ENCODE data around the gene FAM24B. TPM values are rescaled to one million over a fixed set of nuclear protein-coding genes. Genes with fewer than 3 reads are reported as not detected.

The FAM24B gene
- total RNA-seq, 1 experiment from 2014 or later, result 10.8 TPM

DNA sequence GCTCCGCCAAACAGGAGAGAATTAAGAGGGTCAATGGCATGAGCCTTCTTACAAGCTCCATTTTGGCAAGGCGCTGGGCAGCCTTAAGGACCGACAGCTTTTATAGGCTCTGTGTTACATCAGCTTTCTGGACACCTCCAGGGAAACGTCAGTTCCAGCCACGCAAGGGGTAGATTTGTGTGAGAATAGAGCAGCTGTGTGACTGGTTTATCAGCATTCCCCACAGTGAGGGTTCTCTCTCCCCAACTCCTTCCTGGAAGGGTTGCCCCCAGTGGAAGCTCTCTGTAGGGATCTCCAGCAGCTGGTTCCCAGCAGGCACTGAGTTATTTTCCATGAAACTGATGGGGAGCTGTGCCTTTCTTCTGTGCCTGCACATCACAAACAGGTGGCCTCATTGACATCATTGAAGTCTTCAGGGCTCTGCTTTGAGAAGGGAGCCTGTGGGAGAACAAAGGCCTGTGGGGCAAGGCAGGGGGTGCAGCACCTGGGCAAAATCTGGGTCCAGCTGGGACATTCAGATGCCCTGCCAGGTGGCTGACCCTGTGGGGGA is 33.5 kb downstream of the FAM24B start, which contains the start of gene CUZD1:
TSS of gene CUZD1 (minus strand) at position 75 of the 550 bp plus-strand sequence. CDS start at position 61, 14 bp downstream.
- no TSS peak for BruUV-seq (replicated peaks)

DNA sequence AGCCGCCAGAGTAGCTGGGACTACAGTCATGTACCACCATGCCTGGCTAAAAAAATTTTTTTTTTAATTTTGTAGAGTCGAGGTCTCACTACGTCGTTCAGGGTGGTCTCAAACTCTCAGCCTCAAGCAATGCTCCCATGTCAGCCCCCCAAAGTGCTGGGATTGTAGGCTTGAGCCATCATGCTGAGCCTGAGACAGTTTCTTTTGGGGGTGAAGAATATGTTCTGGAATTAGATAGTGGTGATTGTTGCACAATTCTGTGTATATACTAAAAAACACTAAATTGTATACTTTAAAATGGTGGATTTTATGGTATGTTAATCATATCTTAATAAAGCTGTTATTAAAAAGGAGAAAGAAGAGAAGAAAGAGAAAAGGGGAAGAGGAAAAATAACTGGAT is 35.2 kb downstream of the FAM24B start:
- H3K79me2 ChIP-seq (ENCODE audit: low read depth), result no peaks in the 10 kb centered on the region
- no peaks in the 10 kb centered on the region for H3K9me2 ChIP-seq (ENCODE audit: insufficient read depth)
- no peak for TF ChIP-seq EZH2 (IDR thresholded peaks at IDR 0.05; ENCODE audit: low read depth)
- TF ChIP-seq, protein P1, sequence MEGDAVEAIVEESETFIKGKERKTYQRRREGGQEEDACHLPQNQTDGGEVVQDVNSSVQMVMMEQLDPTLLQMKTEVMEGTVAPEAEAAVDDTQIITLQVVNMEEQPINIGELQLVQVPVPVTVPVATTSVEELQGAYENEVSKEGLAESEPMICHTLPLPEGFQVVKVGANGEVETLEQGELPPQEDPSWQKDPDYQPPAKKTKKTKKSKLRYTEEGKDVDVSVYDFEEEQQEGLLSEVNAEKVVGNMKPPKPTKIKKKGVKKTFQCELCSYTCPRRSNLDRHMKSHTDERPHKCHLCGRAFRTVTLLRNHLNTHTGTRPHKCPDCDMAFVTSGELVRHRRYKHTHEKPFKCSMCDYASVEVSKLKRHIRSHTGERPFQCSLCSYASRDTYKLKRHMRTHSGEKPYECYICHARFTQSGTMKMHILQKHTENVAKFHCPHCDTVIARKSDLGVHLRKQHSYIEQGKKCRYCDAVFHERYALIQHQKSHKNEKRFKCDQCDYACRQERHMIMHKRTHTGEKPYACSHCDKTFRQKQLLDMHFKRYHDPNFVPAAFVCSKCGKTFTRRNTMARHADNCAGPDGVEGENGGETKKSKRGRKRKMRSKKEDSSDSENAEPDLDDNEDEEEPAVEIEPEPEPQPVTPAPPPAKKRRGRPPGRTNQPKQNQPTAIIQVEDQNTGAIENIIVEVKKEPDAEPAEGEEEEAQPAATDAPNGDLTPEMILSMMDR (conservative IDR thresholded peaks at IDR 0.05), result no peak
- no peaks in the 10 kb centered on the region for H3K9me3 ChIP-seq (ENCODE audit: insufficient read depth, low read depth)
- intact Hi-C loops (cut with micrococcal nuclease; ENCODE audit: unreplicated experiment), result no loop called here
- ChIA-PET POLR2A (ENCODE audit: unreplicated experiment) (no interaction called here), CTCF (no interaction called here)
- no peaks in the 10 kb centered on the region for H3K36me3 ChIP-seq (ENCODE audit: low read depth)
- no peaks in the 10 kb centered on the region for H3K4me1 ChIP-seq (replicated peaks; ENCODE audit: insufficient read depth)
- H2AFZ ChIP-seq, result no peak overlapping the region
- no peaks in the 10 kb centered on the region for H4K20me1 ChIP-seq (ENCODE audit: insufficient read depth)
- BruUV-seq (replicated peaks), result no TSS peak
- H3K27ac ChIP-seq, result no peak overlapping the region
- no peak for DNase-seq
- H3K4me2 ChIP-seq, result no peak overlapping the region
- H3F3A ChIP-seq (ENCODE audit: insufficient read depth, low read depth), result no peaks in the 10 kb centered on the region
- no peak overlapping the region for H3K4me3 ChIP-seq
- H3K27me3 ChIP-seq (ENCODE audit: insufficient read depth, low read depth), result no peaks in the 10 kb centered on the region

More for the DNA sequence above, 33.5 kb downstream of the FAM24B start, which contains the start of gene CUZD1:
- H2AFZ ChIP-seq, result no peak within 1 kb of the TSS
- H3F3A ChIP-seq (ENCODE audit: insufficient read depth, low read depth), result no peaks in the 10 kb centered on the region
- no peak within 1 kb of the TSS for H3K4me3 ChIP-seq
- H3K9me2 ChIP-seq (ENCODE audit: insufficient read depth), result no peaks in the 10 kb centered on the region
- no peak within 1 kb of the TSS for H3K27ac ChIP-seq
- no peaks in the 10 kb centered on the region for H3K4me1 ChIP-seq (replicated peaks; ENCODE audit: insufficient read depth)
- H3K79me2 ChIP-seq (ENCODE audit: low read depth), result no peaks in the 10 kb centered on the region
- H4K20me1 ChIP-seq (ENCODE audit: insufficient read depth), result no peaks in the 10 kb centered on the region
- TF ChIP-seq, protein P1 (conservative IDR thresholded peaks at IDR 0.05), result no peak
- TF ChIP-seq EZH2 (IDR thresholded peaks at IDR 0.05; ENCODE audit: low read depth), result no peak
- H3K36me3 ChIP-seq (ENCODE audit: low read depth), result no peaks in the 10 kb centered on the region
- H3K4me2 ChIP-seq, result no peak within 1 kb of the TSS
- intact Hi-C loops (cut with micrococcal nuclease; ENCODE audit: unreplicated experiment), result no loop called here
- ChIA-PET CTCF (no interaction called here), POLR2A (ENCODE audit: unreplicated experiment) (no interaction called here)
- no peaks in the 10 kb centered on the region for H3K27me3 ChIP-seq (ENCODE audit: insufficient read depth, low read depth)
- DNase-seq, result no peak
- no peaks in the 10 kb centered on the region for H3K9me3 ChIP-seq (ENCODE audit: insufficient read depth, low read depth)

DNA sequence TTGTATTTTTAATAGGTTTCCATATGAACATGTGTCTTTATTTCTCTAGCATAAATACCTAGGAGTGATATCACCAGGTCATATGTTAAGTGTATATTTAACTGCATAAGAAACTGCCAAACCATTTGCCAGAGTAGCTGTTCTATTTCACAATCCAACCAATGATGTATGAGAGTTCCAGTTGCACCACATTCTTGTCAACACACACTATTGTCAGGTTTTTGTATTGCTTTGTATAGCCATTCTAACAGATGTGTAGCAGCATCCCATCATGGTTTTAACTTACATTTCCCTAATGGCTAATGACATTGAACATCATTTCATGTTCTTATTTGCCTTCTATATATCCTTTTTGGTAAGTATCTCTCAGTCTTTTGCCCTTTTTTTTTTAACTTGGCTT is 37.8 kb downstream of the FAM24B start:
- no peak for DNase-seq
- no peaks in the 10 kb centered on the region for H3K36me3 ChIP-seq (ENCODE audit: low read depth)
- ChIA-PET POLR2A (ENCODE audit: unreplicated experiment) (no interaction called here), CTCF (no interaction called here)
- intact Hi-C loops (cut with micrococcal nuclease; ENCODE audit: unreplicated experiment), result no loop called here
- H3K27ac ChIP-seq, result no peak overlapping the region
- no peaks in the 10 kb centered on the region for H3K9me3 ChIP-seq (ENCODE audit: insufficient read depth, low read depth)
- no peak overlapping the region for H2AFZ ChIP-seq
- no TSS peak for BruUV-seq (replicated peaks)
- no peak overlapping the region for H3K4me3 ChIP-seq
- no peaks in the 10 kb centered on the region for H3K4me1 ChIP-seq (replicated peaks; ENCODE audit: insufficient read depth)
- no peak overlapping the region for H3K4me2 ChIP-seq
- H3F3A ChIP-seq (ENCODE audit: insufficient read depth, low read depth), result no peaks in the 10 kb centered on the region
- H3K79me2 ChIP-seq (ENCODE audit: low read depth), result no peaks in the 10 kb centered on the region
- no peaks in the 10 kb centered on the region for H3K9me2 ChIP-seq (ENCODE audit: insufficient read depth)
- TF ChIP-seq, protein P1 (conservative IDR thresholded peaks at IDR 0.05), result no peak
- no peak for TF ChIP-seq EZH2 (IDR thresholded peaks at IDR 0.05; ENCODE audit: low read depth)
- no peaks in the 10 kb centered on the region for H4K20me1 ChIP-seq (ENCODE audit: insufficient read depth)
- H3K27me3 ChIP-seq (ENCODE audit: insufficient read depth, low read depth), result no peaks in the 10 kb centered on the region

Data from PC-9 (cell line).